Endothelial cell of umbilical vein (primary cell): ENCODE data around the gene FOXC1. TPM values are rescaled to one million over a fixed set of nuclear protein-coding genes. Genes with fewer than 3 reads are reported as not detected.

Experiments used
- BruUV-seq: library from RNA; stranded (reverse); fragments of 400-500 nt; replicated peaks from 2 replicates; lab custom pipeline; 2021; lab: Mats Ljungman, UMichigan
- CTCF ChIA-PET: fragments of 300-600, 350-600 bp; sonication (Branson Sonifier 250); formaldehyde crosslinking; loops from one replicate; lab custom pipeline; 2021; ENCODE audit warnings: antibody characterized with exemption, inconsistent platforms; lab: Charles Lee
- POLR2A ChIA-PET: fragments of 300-600, 350-600 bp; sonication (Branson Sonifier 250); formaldehyde crosslinking; loops from one replicate; lab custom pipeline; 2021; ENCODE audit warnings: antibody characterized with exemption, inconsistent platforms; lab: Charles Lee
- DNase-seq: peaks from one replicate; pipeline ENCODE4 v3.0.0-alpha.2; 2011; ENCODE audit warnings: low read depth, low spot score
- FAIRE-seq: peaks from 2 replicates; lab custom pipeline; 2011; peaks lifted over from hg19 to GRCh38; lab: Jason Lieb, UNC
- H2AFZ ChIP-seq: 2 replicates; pipeline ENCODE4 v1.6.0; 2012; ENCODE audit warnings: low read depth, low read length, control low read depth, inconsistent platforms
- H3K27ac ChIP-seq: 2 replicates; pipeline ENCODE4 v1.5.1; 2011; ENCODE audit warnings: low read depth, mild to moderate bottlenecking, control low read depth, low read length, moderate library complexity; ENCODE audit not compliant: insufficient read depth
- H3K27me3 ChIP-seq, 2 experiments: 2 replicates each; pipeline versions ENCODE4 v1.6.0 to v1.6.1; 2011; ENCODE audit warnings: low read length in 2 of 2, mixed read lengths in 1 of 2; ENCODE audit not compliant: control insufficient read depth in 2 of 2, insufficient read depth in 2 of 2
- H3K36me3 ChIP-seq, 2 experiments: 2 replicates in 1 of 2; 3 replicates in 1 of 2; pipeline ENCODE4 v1.5.1; 2011; ENCODE audit warnings: low read length in 2 of 2, mild to moderate bottlenecking in 1 of 2, moderate library complexity in 1 of 2; ENCODE audit not compliant: control insufficient read depth in 2 of 2, insufficient read depth in 2 of 2; ENCODE audit errors: extremely low read depth in 1 of 2
- H3K4me1 ChIP-seq: 3 replicates; pipeline ENCODE4 v1.5.1; 2011; ENCODE audit warnings: mild to moderate bottlenecking, low read length; ENCODE audit not compliant: control insufficient read depth, insufficient read depth; ENCODE audit errors: extremely low read depth
- H3K4me2 ChIP-seq: 2 replicates; pipeline ENCODE4 v1.6.1; 2011; ENCODE audit warnings: low read length, control low read depth, mixed read lengths; ENCODE audit not compliant: insufficient read depth
- H3K4me3 ChIP-seq, 3 experiments: fragments of 200-600 bp in 1 of 3; sonication (generic), shearing (Covaris generic) in 1 of 3; replicated peaks in 1 of 3; 2 replicates each; pipeline ENCODE4 v1.5.1; 2011 to 2016; ENCODE audit warnings: control low read depth in 3 of 3, low read length in 3 of 3, mild to moderate bottlenecking in 2 of 3, inconsistent platforms in 1 of 3, low read depth in 1 of 3, moderate library complexity in 1 of 3; ENCODE audit not compliant: insufficient read depth in 1 of 3
- H3K79me2 ChIP-seq: 2 replicates; pipeline ENCODE4 v1.6.0; 2012; ENCODE audit warnings: low read length, inconsistent platforms; ENCODE audit not compliant: control insufficient read depth, insufficient read depth
- H3K9ac ChIP-seq: replicated peaks from 2 replicates; pipeline ENCODE3; 2011; ENCODE audit warnings: low read length, control low read depth; ENCODE audit not compliant: insufficient read depth; ENCODE audit errors: extremely low read depth
- H3K9me1 ChIP-seq: replicated peaks from 3 replicates; pipeline ENCODE4 v1.6.0; 2011; ENCODE audit warnings: mild to moderate bottlenecking, low read length; ENCODE audit not compliant: control insufficient read depth, insufficient read depth; ENCODE audit errors: extremely low read depth
- H3K9me3 ChIP-seq: replicated peaks from 2 replicates; pipeline ENCODE4 v1.5.1; 2012; ENCODE audit warnings: low read length, inconsistent platforms; ENCODE audit not compliant: control insufficient read depth, insufficient read depth
- H4K20me1 ChIP-seq: replicated peaks from 2 replicates; pipeline ENCODE3; 2011; ENCODE audit warnings: mild to moderate bottlenecking, low read length; ENCODE audit not compliant: control insufficient read depth, insufficient read depth; ENCODE audit errors: extremely low read depth
- EZH2 ChIP-seq: IDR thresholded peaks from 2 replicates; pipeline ENCODE4 v1.6.1; 2012; ENCODE audit warnings: borderline replicate concordance, low read depth, mild to moderate bottlenecking, moderate library complexity, low read length, inconsistent platforms; ENCODE audit not compliant: severe bottlenecking
- FOS ChIP-seq: IDR thresholded peaks from 2 replicates; pipeline ENCODE4 v1.6.1; 2011; ENCODE audit warnings: mild to moderate bottlenecking, low read length, moderate library complexity, borderline replicate concordance; ENCODE audit not compliant: insufficient read depth
- GATA2 ChIP-seq: IDR thresholded peaks from 2 replicates; pipeline ENCODE4 v1.7.0; 2011; ENCODE audit warnings: low read depth, mild to moderate bottlenecking, moderate library complexity, mixed read lengths, low read length; ENCODE audit not compliant: insufficient read length, insufficient read depth
- JUN ChIP-seq: IDR thresholded peaks from 2 replicates; pipeline ENCODE4 v1.6.1; 2011; ENCODE audit warnings: borderline replicate concordance, low read depth; ENCODE audit not compliant: insufficient read length, insufficient read depth
- MYC ChIP-seq: IDR thresholded peaks from one replicate; pipeline ENCODE4 v1.6.1; 2011; ENCODE audit warnings: mild to moderate bottlenecking, low read depth, low read length
- POLR2A ChIP-seq: IDR thresholded peaks from 2 replicates; pipeline ENCODE4 v1.6.1; 2012; ENCODE audit warnings: low read depth, mild to moderate bottlenecking, control low read depth, low read length
- POLR2AphosphoS5 ChIP-seq: IDR thresholded peaks from 2 replicates; pipeline ENCODE4 v1.6.1; 2012; ENCODE audit warnings: low read depth, mild to moderate bottlenecking, control low read depth, low read length, moderate library complexity; ENCODE audit not compliant: insufficient read depth
- dilution Hi-C: fragments of 300-500 bp; cut with MboI; formaldehyde crosslinking; loops from one replicate; pipeline ENCODE4 v1.15.0; 2019; ENCODE audit warnings: low sequenced_read_pairs; ENCODE audit not compliant: extremely low pct_ligation_motif_present
- intact Hi-C: fragments of 100-400 bp; cut with micrococcal nuclease; formaldehyde crosslinking; loops from one replicate; pipeline ENCODE4 v1.10.0; 2022
- polyA plus RNA-seq, 4 experiments: library from polyadenylated mRNA; depleted of rRNA in 3 of 4; stranded (reverse) in 3 of 4; unstranded in 1 of 4; fragments of >200 nt; gene quantifications; 2 replicates each; pipeline versions ENCODE4 v1.2.1 to v1.2.3, GENCODE V29; 2011 to 2012; ENCODE audit warnings: missing spikeins in 1 of 4
- total RNA-seq: library from RNA; stranded (reverse); gene quantifications from 2 replicates; pipeline ENCODE4 v1.2.3, GENCODE V29; 2021
- TF ChIP-seq, protein P1 (sequence below), 2 donors: IDR thresholded peaks; 1 replicate in 1 of 2; 2 replicates in 1 of 2; pipeline ENCODE4 v1.5.1; 2011; ENCODE audit warnings: low read length in 2 of 2, mild to moderate bottlenecking in 2 of 2, moderate library complexity in 2 of 2, control low read depth in 1 of 2, inconsistent platforms in 1 of 2, low read depth in 1 of 2; ENCODE audit not compliant: insufficient read depth in 1 of 2; ENCODE audit errors: extremely low read depth in 1 of 2
- TF ChIP-seq, protein P2 (sequence below): IDR thresholded peaks from 2 replicates; pipeline ENCODE4 v1.6.1; 2011; ENCODE audit not compliant: insufficient read depth, insufficient read length

The FOXC1 gene
- total and polyA plus RNA-seq, 2 donors (not counting 3 experiments of a cell fraction or from before 2014, with no cell fraction given), result 6.4 to 16.4 TPM

DNA sequence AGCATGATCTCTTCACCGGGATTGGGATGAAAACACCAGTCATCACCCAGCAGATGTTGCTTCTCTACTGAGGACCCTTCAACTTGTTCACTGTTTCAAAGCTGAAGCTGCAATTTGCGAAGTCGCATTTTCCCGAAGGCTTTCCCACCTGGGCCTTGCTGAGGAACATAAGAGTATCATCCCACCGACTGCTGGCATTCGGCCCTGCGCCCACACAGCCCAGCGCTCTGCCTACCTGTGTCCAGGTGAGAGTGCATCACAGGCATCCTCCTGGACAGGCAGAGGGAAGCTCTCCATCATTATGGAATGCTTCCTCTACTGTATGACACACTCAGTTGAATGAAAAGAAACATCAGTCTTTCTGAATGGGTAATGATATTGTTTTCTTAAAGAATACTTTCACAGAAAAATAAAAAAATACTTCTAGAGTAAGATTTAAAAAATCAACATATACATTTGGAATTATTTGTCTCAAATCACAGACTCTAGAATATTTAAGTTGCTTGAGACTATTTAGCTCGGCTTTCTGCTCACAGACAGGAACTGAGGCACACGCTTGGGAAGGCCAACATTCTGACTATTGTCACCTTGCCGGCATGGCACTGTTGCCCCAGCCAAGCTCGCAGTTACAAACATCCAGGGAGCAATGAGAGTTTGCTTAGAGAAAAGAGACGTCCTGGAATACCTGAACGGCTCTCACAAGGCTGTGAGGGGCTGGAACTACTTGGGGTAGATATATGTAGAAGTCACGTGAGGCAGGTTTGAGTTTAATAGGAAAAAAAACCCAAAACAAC is 48.7 kb downstream of the FOXC1 start:
- no TSS peak for BruUV-seq
- CTCF ChIA-PET, result interaction anchor here (1.2 kb wide), 1 partner anchor 28 kb away, joined by 4 read pairs; no protein-coding TSS in a partner anchor
- intact Hi-C loops, result no loop called here

DNA sequence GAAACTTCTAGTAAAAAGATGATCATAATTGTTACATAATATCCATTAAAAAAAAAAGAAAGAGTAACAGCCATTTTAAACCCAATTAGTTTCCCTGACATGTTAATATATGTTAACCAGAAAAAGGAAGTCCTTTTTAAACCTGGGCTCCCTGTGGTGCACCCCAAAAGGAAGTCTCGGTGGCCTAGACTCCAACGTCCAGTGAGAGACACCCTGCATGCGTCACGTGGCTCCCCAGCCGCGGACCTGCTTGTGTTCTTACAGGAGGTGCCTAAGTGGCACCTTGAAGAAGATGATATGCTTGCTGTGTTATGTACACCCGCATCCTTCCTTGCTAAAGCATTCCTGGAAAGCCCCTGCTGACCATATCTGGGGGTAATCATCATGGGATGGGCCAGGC is 50.1 kb downstream of the FOXC1 start:
- Histone ChIP-seq H3K27me3 (no peaks in the 10 kb centered on the region), H2AFZ (no peak overlapping the region), H3K27ac (no peak overlapping the region), H3K9me1 (no peaks in the 10 kb centered on the region), H4K20me1 (no peaks in the 10 kb centered on the region), H3K9ac (no peak overlapping the region), H3K36me3 (no peaks in the 10 kb centered on the region), H3K4me2 (no peak overlapping the region), H3K4me3 (no peak overlapping the region), H3K4me1 (no peaks in the 10 kb centered on the region), H3K9me3 (no peaks in the 10 kb centered on the region), H3K79me2 (no peaks in the 10 kb centered on the region)
- intact Hi-C loops, result no loop called here
- TF ChIP-seq POLR2A (no peak), JUN (no peak), POLR2AphosphoS5 (no peak), GATA2 (no peak), EZH2 (no peak), MYC (no peak), FOS (no peak)
- TF ChIP-seq, protein P1, sequence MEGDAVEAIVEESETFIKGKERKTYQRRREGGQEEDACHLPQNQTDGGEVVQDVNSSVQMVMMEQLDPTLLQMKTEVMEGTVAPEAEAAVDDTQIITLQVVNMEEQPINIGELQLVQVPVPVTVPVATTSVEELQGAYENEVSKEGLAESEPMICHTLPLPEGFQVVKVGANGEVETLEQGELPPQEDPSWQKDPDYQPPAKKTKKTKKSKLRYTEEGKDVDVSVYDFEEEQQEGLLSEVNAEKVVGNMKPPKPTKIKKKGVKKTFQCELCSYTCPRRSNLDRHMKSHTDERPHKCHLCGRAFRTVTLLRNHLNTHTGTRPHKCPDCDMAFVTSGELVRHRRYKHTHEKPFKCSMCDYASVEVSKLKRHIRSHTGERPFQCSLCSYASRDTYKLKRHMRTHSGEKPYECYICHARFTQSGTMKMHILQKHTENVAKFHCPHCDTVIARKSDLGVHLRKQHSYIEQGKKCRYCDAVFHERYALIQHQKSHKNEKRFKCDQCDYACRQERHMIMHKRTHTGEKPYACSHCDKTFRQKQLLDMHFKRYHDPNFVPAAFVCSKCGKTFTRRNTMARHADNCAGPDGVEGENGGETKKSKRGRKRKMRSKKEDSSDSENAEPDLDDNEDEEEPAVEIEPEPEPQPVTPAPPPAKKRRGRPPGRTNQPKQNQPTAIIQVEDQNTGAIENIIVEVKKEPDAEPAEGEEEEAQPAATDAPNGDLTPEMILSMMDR (IDR thresholded peaks at IDR 0.05; ENCODE audit: extremely low read depth in 1 of 2, insufficient read depth in 1 of 2, low read depth in 1 of 2, low read length in 2 of 2), result no peak
- TF ChIP-seq, protein P2, sequence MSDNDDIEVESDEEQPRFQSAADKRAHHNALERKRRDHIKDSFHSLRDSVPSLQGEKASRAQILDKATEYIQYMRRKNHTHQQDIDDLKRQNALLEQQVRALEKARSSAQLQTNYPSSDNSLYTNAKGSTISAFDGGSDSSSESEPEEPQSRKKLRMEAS, result no peak
- dilution Hi-C loops, result no loop called here
- FAIRE-seq, result no peak
- BruUV-seq, result no TSS peak
- DNase-seq, result no peak
- CTCF ChIA-PET, result no interaction called here
- POLR2A ChIA-PET, result no interaction called here

More for the DNA sequence above, 48.7 kb downstream of the FOXC1 start:
- no peak overlapping the region for H3K4me3 ChIP-seq
- no peaks in the 10 kb centered on the region for H3K9me3 ChIP-seq
- TF ChIP-seq, protein P2, result no peak
- TF ChIP-seq EZH2, result no peak
- no peaks in the 10 kb centered on the region for H3K36me3 ChIP-seq
- H3K27ac ChIP-seq, result no peak overlapping the region
- H3K79me2 ChIP-seq, result no peaks in the 10 kb centered on the region
- no peak overlapping the region for H2AFZ ChIP-seq
- FAIRE-seq (no peak), DNase-seq (no peak)
- H3K9ac ChIP-seq, result no peak overlapping the region
- H3K9me1 ChIP-seq, result no peaks in the 10 kb centered on the region
- H3K4me1 ChIP-seq, result no peaks in the 10 kb centered on the region
- H3K4me2 ChIP-seq, result no peak overlapping the region
- no peaks in the 10 kb centered on the region for H4K20me1 ChIP-seq
- dilution Hi-C loops, result no loop called here
- POLR2A ChIA-PET, result no interaction called here
- no peaks in the 10 kb centered on the region for H3K27me3 ChIP-seq
